HG03521 (cell line): ENCODE measurements around the gene CSNK1E.

Experiments used
- ATAC-seq: cut with Tn5 transposase; IDR thresholded peaks from one replicate; pipeline ENCODE4 v1.9.1; 2021; ENCODE audit warnings: mild to moderate bottlenecking, moderate library complexity; ENCODE audit not compliant: unreplicated experiment

Gene CSNK1E

DNA sequence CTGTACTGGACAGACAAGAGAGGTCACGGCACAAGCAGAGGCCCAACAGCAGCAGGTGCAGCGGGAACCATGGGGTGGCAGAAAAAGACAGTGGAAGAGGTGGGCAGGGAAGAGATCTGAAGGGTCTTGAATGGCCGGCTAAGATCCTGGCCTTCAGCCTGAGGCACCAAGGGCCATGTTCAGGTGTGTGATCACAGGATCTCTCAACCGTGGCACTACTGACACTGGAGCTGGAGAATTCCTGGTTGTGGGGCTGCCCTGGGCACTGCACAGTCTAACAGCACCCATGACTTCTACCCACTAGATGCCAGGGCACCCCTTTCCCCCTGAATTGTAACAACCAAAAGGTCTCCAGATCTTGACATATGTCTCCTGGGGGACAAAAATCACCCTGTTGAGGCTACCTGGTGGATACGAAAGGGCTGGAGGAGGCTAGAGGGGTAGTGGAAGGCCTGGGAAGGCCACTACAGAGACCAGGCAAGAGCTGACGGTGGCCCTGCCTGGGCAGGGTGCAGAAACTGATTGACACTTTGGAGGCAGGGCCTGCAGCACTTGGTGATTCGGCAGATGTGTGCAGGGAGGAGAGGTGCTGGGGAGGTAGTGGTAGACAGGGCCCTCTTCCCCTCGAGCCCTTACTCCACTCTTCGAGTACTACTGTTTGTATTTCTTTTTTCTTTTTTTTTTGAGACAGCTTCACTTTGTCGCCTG lies 8.3 kb downstream of the CSNK1E start:
- no peak for ATAC-seq

- ATAC-seq = peak; percentile 63
Observed at GRCh38 chr22:38305471-38306448, 11.5 kb downstream of the CSNK1E start.

DNA sequence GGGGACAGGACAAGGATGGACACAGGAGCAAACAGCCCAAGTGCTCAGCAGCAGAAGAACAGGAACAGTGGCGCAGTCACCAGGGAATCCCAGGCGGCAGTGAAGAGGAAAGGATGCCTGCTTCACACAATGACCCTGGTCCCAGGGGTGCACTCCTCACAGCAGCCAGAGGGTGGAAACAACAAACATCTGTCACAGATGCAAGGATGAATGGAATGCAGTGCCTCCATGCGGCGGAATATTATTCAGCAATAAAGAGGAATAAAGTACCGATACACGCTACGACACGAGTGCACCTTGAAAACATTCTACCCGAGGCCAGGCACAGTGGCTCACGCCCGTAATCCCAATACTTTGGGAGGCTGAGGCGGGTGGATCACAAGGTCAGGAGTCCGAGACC lies 12.7 kb downstream of the CSNK1E start:
- ATAC-seq = no peak

GRCh38 chr22:38303974-38304373 lies 13.3 kb downstream of the CSNK1E start:
- ATAC-seq = no peak

- no peak for ATAC-seq
Observed at GRCh38 chr22:38302906-38303305, 14.3 kb downstream of the CSNK1E start.

GRCh38 chr22:38300946-38301345 lies 16.3 kb downstream of the CSNK1E start:
- ATAC-seq = no peak

DNA sequence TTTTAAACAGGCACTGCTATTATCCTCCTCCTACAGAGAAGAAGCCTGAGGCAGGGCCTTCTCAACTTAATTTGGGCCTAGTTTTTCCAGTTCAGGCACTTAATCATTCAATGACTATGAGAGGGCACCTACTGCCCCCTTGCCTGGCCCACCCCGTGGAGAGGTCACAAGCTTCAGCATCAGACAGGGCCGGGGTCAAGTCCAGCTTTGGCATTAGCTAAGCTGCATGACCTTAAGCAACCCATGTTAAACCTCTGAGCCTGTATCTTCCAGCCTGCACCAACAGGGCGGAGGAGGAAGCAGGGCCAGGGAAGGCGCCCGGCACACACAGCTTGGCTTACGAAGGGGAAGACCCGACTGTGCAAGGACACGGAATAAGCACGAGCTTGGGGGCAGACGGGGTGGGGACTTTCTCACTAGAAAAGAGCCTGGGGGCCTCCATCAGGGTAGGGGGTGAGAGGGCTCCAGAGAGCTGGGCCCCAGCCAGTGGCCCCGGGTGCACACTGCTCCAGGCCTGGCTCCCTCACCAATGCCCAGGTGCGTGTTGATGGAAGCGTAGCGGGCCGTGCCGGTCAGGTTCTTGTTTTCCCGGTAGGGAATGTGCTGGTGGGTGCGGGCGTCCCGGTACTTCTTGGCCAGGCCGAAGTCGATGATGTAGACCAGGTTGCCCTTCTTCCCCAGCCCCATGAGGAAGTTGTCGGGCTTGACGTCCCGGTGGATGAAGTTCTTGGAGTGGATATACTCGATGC lies 16.9 kb downstream of the CSNK1E start:
- no peak for ATAC-seq

GRCh38 chr22:38299770-38300102 lies 17.5 kb downstream of the CSNK1E start:
- ATAC-seq = no peak

DNA sequence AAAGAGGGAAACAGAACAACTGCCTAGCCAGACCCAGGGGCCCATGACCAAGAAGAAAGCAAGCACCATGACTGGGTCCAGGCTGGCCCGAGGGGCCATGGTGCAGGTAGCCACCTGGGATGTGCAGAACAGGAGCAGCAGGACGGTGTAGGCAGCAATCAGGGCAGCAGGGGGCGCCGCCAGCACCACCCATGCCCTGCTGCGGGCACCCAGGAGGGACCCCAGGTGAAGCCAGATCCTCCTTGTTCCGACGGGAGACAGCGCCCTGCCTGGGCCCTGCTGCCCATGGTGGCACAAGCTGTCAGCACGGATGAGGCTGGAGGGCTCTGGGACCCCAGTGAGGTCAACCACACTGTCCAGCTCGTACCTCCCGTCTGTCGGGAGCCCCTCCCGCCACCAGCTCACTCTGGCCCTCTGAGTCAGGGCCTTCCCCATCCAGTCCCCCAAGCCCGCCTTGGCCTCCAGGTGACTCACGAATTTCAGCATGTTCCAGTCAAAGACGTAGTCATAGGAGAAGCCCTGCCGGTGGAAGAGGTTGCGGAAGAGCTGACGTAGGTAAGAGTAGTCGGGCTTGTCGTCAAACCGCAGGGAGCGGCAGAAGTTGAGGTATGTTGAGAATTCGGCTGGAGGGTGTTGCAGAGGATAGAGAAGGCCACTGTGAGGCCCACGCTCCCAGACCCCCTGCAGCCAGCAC lies 18.8 kb downstream of the CSNK1E start:
- no peak for ATAC-seq

GRCh38 chr22:38296372-38296771 lies 20.9 kb downstream of the CSNK1E start:
- ATAC-seq = no peak

- no peak for ATAC-seq
Observed at GRCh38 chr22:38295863-38296262, 21.4 kb downstream of the CSNK1E start.

GRCh38 chr22:38295339-38295738 lies 21.9 kb downstream of the CSNK1E start:
- ATAC-seq = no peak

DNA sequence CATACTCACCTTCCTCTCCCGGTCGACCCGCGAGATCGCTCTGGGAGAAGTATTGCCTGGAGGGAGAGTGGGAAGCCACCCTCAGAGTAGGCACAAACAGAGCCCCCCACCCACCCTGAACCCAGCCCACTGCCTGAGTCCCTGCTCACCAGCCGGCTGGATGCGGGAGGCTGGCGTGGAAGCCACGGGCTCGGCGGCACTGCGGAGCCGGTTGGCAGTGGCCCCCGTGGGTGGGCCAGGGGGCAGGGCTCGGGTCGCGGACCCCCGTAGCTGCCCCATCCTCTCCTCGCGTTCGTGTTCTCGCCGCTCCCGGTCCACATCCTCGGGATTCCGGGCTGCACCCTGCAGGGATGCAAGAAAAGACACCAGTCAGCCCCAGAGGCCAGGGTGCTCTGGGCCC lies 23.0 kb downstream of the CSNK1E start:
- ATAC-seq = no peak

- no peak for ATAC-seq
Observed at GRCh38 chr22:38292694-38293093, 24.5 kb downstream of the CSNK1E start.

- ATAC-seq = no peak
Observed at GRCh38 chr22:38291201-38291777, 25.9 kb downstream of the CSNK1E start.

- ATAC-seq = no peak
Observed at GRCh38 chr22:38290347-38290746, 26.9 kb downstream of the CSNK1E start.

GRCh38 chr22:38289583-38290082 lies 27.6 kb downstream of the CSNK1E start:
- ATAC-seq = no peak

GRCh38 chr22:38286915-38287669 lies 30.1 kb downstream of the CSNK1E start:
- no peak for ATAC-seq

GRCh38 chr22:38285018-38285417 lies 32.2 kb downstream of the CSNK1E start:
- ATAC-seq = no peak

DNA sequence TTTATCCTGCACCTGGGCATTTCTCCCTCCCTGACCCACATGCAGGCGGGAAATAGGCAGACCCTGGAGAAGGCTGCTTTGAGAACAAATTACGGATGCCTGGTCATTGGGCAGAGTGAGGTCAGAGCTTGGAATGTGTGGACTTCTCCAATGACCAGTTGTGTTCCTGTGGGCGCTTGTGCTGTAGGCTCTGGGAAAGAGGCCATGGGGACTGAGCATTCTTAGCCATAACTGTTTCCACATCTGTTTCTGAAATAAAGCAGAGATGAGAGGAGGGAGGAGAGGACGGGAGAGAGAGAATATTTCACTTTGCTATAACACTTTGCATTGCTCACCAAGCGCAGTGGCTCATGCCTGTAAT lies 33.2 kb downstream of the CSNK1E start:
- no peak for ATAC-seq
